Right cardiac atrium (tissue), 5 donors: Measurements from ENCODE around the gene EXOC2. TPM values are rescaled to one million over a fixed set of nuclear protein-coding genes. Genes with fewer than 3 reads are reported as not detected.

Experiments used
- ATAC-seq, 2 donors: fragments of 200-7000 bp; cut with Tn5 transposase; one replicate each; pipeline versions ENCODE4 v1.8.0 to v1.9.1; 2020; ENCODE audit warnings: moderate library complexity in 2 of 2, mild to moderate bottlenecking in 1 of 2
- DNase-seq, 3 donors: peaks; one replicate each; pipeline ENCODE4 v3.0.0-alpha.2; 2020
- H3K27ac ChIP-seq: one replicate; pipeline ENCODE4 v1.5.1; 2013; ENCODE audit warnings: mild to moderate bottlenecking, low read length, control low read depth, moderate library complexity
- H3K27me3 ChIP-seq: one replicate; pipeline ENCODE4 v1.6.1; 2013; ENCODE audit not compliant: control insufficient read depth, insufficient read depth
- H3K4me1 ChIP-seq: one replicate; pipeline ENCODE4 v1.6.1; 2013; ENCODE audit warnings: low read length; ENCODE audit not compliant: control insufficient read depth, insufficient read depth
- H3K4me3 ChIP-seq: one replicate; pipeline ENCODE4 v1.5.1; 2013; ENCODE audit warnings: low read length, control low read depth
- H3K9me3 ChIP-seq: one replicate; pipeline ENCODE4 v1.6.1; 2013; ENCODE audit warnings: low read length; ENCODE audit not compliant: control insufficient read depth
- WGBS: extraction: QIAGEN DNeasy Blood & Tissue Kit; methylation state at CpG from one replicate; pipeline ENCODE4 v1.1.7; 2013; 5-methylcytosine and 5-hydroxymethylcytosine counted together
- intact Hi-C, 4 donors: fragments of 100-400 bp; cut with DNase I; formaldehyde crosslinking; loops; one replicate each; pipeline versions ENCODE4 v1.11.0 to v1.14.0; 2022 to 2023
- polyA plus RNA-seq: library from polyadenylated mRNA; stranded (reverse); fragments of 200-250 nt; gene quantifications from one replicate; pipeline ENCODE4 v1.2.3, GENCODE V29; 2013
- total RNA-seq, 4 donors: library from RNA; stranded (reverse); fragmentation: NEBNext Ultra II Directional; extraction: Animal tissue kit (Norgen Biotek cat#: 25700); gene quantifications; one replicate each; pipeline ENCODE4 v1.2.1, GENCODE V29; 2021
- donor health status: healthy with polysubstance abuse.
- donor health status: DM: no; HTN: yes; CAD: no.
- donor health status: DM: no; HTN: no; CAD: no.
- donor health status: DM: no; HTN: yes; CAD: no; lungs with severe emphysema.
- donor health status: DM: yes; HTN: yes; CAD: no.

The EXOC2 gene
- total and polyA plus RNA-seq, 5 donors: 7.9 to 17.9 (median 14.3) TPM

GRCh38 chr6:551405-551804 lies 141.5 kb downstream of the EXOC2 start:
- Histone ChIP-seq H3K27ac (no peak overlapping the region), H3K27me3 (no peaks in the 10 kb centered on the region), H3K4me3 (no peak overlapping the region), H3K9me3 (no peaks in the 10 kb centered on the region), H3K4me1 (no peaks in the 10 kb centered on the region)
- peak in 2 of 3 donors; percentile 24 to 55 for DNase-seq
- intact Hi-C loops: no loop called here
- WGBS: 74% methylated on average over 4 of the region's 4 CpGs
- ATAC-seq: peak; percentile 69 to 80

GRCh38 chr6:549906-550305 lies 143.0 kb downstream of the EXOC2 start:
- H3K4me3 ChIP-seq: no peak overlapping the region
- ATAC-seq (no peak), DNase-seq (no peak)
- H3K27ac ChIP-seq: no peak overlapping the region
- intact Hi-C loops: no loop called here
- no peaks in the 10 kb centered on the region for H3K9me3 ChIP-seq
- no peaks in the 10 kb centered on the region for H3K27me3 ChIP-seq
- H3K4me1 ChIP-seq: no peaks in the 10 kb centered on the region
- WGBS: 96% methylated on average over 6 of the region's 6 CpGs

GRCh38 chr6:548517-548916 lies 144.4 kb downstream of the EXOC2 start:
- WGBS: 91% methylated on average over 6 of the region's 6 CpGs
- Histone ChIP-seq H3K4me1 (no peaks in the 10 kb centered on the region), H3K27ac (no peak overlapping the region), H3K4me3 (no peak overlapping the region), H3K9me3 (no peaks in the 10 kb centered on the region), H3K27me3 (no peaks in the 10 kb centered on the region)
- intact Hi-C loops: no loop called here
- ATAC-seq (no peak), DNase-seq (no peak)

- H3K4me3 ChIP-seq: no peak overlapping the region
- whole genome bisulfite sequencing: 90% methylated on average over 5 of the region's 5 CpGs
- DNase-seq (no peak), ATAC-seq (no peak)
- no peaks in the 10 kb centered on the region for H3K9me3 ChIP-seq
- intact Hi-C loops: no loop called here
- H3K27ac ChIP-seq: no peak overlapping the region
- H3K27me3 ChIP-seq: no peaks in the 10 kb centered on the region
- H3K4me1 ChIP-seq: no peaks in the 10 kb centered on the region
These were observed 144.8 kb downstream of the EXOC2 start for GRCh38 chr6:548091-548490.

GRCh38 chr6:540490-540889 lies 152.4 kb downstream of the EXOC2 start:
- Histone ChIP-seq H3K9me3 (no peaks in the 10 kb centered on the region), H3K27ac (no peak overlapping the region), H3K4me1 (no peaks in the 10 kb centered on the region), H3K4me3 (no peak overlapping the region), H3K27me3 (no peaks in the 10 kb centered on the region)
- DNase-seq (no peak), ATAC-seq (no peak)
- intact Hi-C loops: no loop called here

GRCh38 chr6:537114-537513 lies 155.8 kb downstream of the EXOC2 start:
- intact Hi-C loops: no loop called here
- H3K4me1 ChIP-seq: no peaks in the 10 kb centered on the region
- 97% methylated on average over 56 of the region's 56 CpGs for WGBS
- no peak overlapping the region for H3K4me3 ChIP-seq
- no peaks in the 10 kb centered on the region for H3K9me3 ChIP-seq
- ATAC-seq (no peak), DNase-seq (no peak)
- H3K27me3 ChIP-seq: no peaks in the 10 kb centered on the region
- no peak overlapping the region for H3K27ac ChIP-seq

GRCh38 chr6:530425-530824 lies 162.5 kb downstream of the EXOC2 start:
- ATAC-seq (peak; percentile 19 to 25), DNase-seq (no peak)
- no peak overlapping the region for H3K4me3 ChIP-seq
- no peak overlapping the region for H3K27ac ChIP-seq
- intact Hi-C loops: no loop called here
- H3K9me3 ChIP-seq: no peaks in the 10 kb centered on the region
- H3K27me3 ChIP-seq: no peaks in the 10 kb centered on the region
- WGBS: 84% methylated on average over 9 of the region's 9 CpGs
- no peaks in the 10 kb centered on the region for H3K4me1 ChIP-seq

- Histone ChIP-seq H3K4me1 (no peaks in the 10 kb centered on the region), H3K9me3 (no peaks in the 10 kb centered on the region), H3K27ac (no peak overlapping the region), H3K27me3 (no peaks in the 10 kb centered on the region), H3K4me3 (no peak overlapping the region)
- DNase-seq: no peak
- intact Hi-C loops: no loop called here
- ATAC-seq: peak in 1 of 2 donors; percentile 71
- 92% methylated on average over 18 of the region's 18 CpGs for WGBS
These were observed 163.9 kb downstream of the EXOC2 start for GRCh38 chr6:528989-529388.

GRCh38 chr6:527989-528673 lies 164.8 kb downstream of the EXOC2 start:
- ATAC-seq (no peak), DNase-seq (no peak)
- intact Hi-C loops: no loop called here
- Histone ChIP-seq H3K27me3 (no peaks in the 10 kb centered on the region), H3K4me1 (no peaks in the 10 kb centered on the region), H3K4me3 (no peak overlapping the region), H3K27ac (no peak overlapping the region), H3K9me3 (no peaks in the 10 kb centered on the region)
- WGBS: 93% methylated on average over 8 of the region's 8 CpGs

- DNase-seq (no peak), ATAC-seq (no peak)
- H3K27me3 ChIP-seq: no peaks in the 10 kb centered on the region
- WGBS: 63% methylated on average over 6 of the region's 6 CpGs
- H3K4me1 ChIP-seq: no peaks in the 10 kb centered on the region
- no peaks in the 10 kb centered on the region for H3K9me3 ChIP-seq
- no peak overlapping the region for H3K27ac ChIP-seq
- intact Hi-C loops: no loop called here
- no peak overlapping the region for H3K4me3 ChIP-seq
These were observed 168.1 kb downstream of the EXOC2 start for GRCh38 chr6:524803-525202.

GRCh38 chr6:520820-521219 lies 172.1 kb downstream of the EXOC2 start:
- H3K4me1 ChIP-seq: no peaks in the 10 kb centered on the region
- ATAC-seq: no peak
- no peak overlapping the region for H3K27ac ChIP-seq
- DNase-seq: no peak
- intact Hi-C loops: no loop called here
- H3K27me3 ChIP-seq: no peaks in the 10 kb centered on the region
- no peaks in the 10 kb centered on the region for H3K9me3 ChIP-seq
- 93% methylated on average over 31 of the region's 31 CpGs for WGBS
- H3K4me3 ChIP-seq: no peak overlapping the region

GRCh38 chr6:518218-518617 lies 174.7 kb downstream of the EXOC2 start:
- Histone ChIP-seq H3K27ac (no peak overlapping the region), H3K27me3 (no peaks in the 10 kb centered on the region), H3K4me3 (no peak overlapping the region), H3K9me3 (no peaks in the 10 kb centered on the region), H3K4me1 (no peaks in the 10 kb centered on the region)
- intact Hi-C loops: no loop called here
- ATAC-seq (no peak), DNase-seq (no peak)
- 92% methylated on average over 4 of the region's 4 CpGs for WGBS
